Loucy (cell line): ENCODE measurements around the gene GNAQ.

ENCODE experiments used
- H2AFZ ChIP-seq: fragments of 200-600 bp; sonication (generic); 2 replicates; pipeline ENCODE4 v1.6.0; 2016; ENCODE audit warnings: antibody characterized with exemption, mild to moderate bottlenecking, low read length, moderate library complexity
- H3F3A ChIP-seq: fragments of 200-600 bp; 2 replicates; pipeline ENCODE4 v1.6.0; 2016; ENCODE audit warnings: antibody characterized with exemption, low read depth, mild to moderate bottlenecking
- H3K27me3 ChIP-seq: fragments of 200-600 bp; sonication (generic); 2 replicates; pipeline ENCODE4 v1.6.1; 2014; ENCODE audit warnings: low read length, mild to moderate bottlenecking; ENCODE audit not compliant: insufficient read depth, poor library complexity, severe bottlenecking
- H3K36me3 ChIP-seq: fragments of 200-600 bp; sonication (generic); 2 replicates; pipeline ENCODE4 v1.6.1; 2016; ENCODE audit warnings: low read length; ENCODE audit not compliant: insufficient read depth
- H3K4me1 ChIP-seq: fragments of 200-600 bp; sonication (generic); 2 replicates; pipeline ENCODE4 v1.5.1; 2014; ENCODE audit warnings: low read length, mild to moderate bottlenecking; ENCODE audit not compliant: insufficient read depth, poor library complexity, severe bottlenecking
- H3K4me2 ChIP-seq: fragments of 200-600 bp; sonication (generic); 2 replicates; pipeline ENCODE4 v1.6.0; 2014; ENCODE audit warnings: antibody characterized with exemption, low read length, low read depth, mild to moderate bottlenecking; ENCODE audit not compliant: poor library complexity, severe bottlenecking
- H3K4me3 ChIP-seq: fragments of 200-600 bp; sonication (generic); 2 replicates; pipeline ENCODE4 v1.5.1; 2014; ENCODE audit warnings: low read length, mild to moderate bottlenecking, mixed read lengths; ENCODE audit not compliant: poor library complexity, severe bottlenecking
- H3K79me2 ChIP-seq: fragments of 200-600 bp; sonication (generic); 2 replicates; pipeline ENCODE4 v1.6.1; 2014; ENCODE audit warnings: low read length; ENCODE audit not compliant: insufficient read depth
- H3K9ac ChIP-seq: fragments of 200-600 bp; sonication (generic); 2 replicates; pipeline ENCODE4 v1.6.0; 2014; ENCODE audit warnings: mild to moderate bottlenecking, low read depth, low read length, moderate library complexity; ENCODE audit not compliant: poor library complexity, severe bottlenecking
- H3K9me2 ChIP-seq: fragments of 200-600 bp; sonication (generic); replicated peaks from 2 replicates; pipeline ENCODE4 v1.6.1; 2016; ENCODE audit warnings: low read depth, low read length, mixed read lengths
- H3K9me3 ChIP-seq: fragments of 200-600 bp; sonication (generic); 2 replicates; pipeline ENCODE4 v1.6.1; 2014; ENCODE audit warnings: mild to moderate bottlenecking, antibody characterized with exemption, low read length, low read depth; ENCODE audit not compliant: insufficient read depth
- H4K20me1 ChIP-seq: fragments of 200-600 bp; sonication (generic); 2 replicates; pipeline ENCODE4 v1.6.0; 2014; ENCODE audit warnings: antibody characterized with exemption, low read length, mild to moderate bottlenecking; ENCODE audit not compliant: insufficient read depth, poor library complexity, severe bottlenecking
- EZH2phosphoT487 ChIP-seq: fragments of 200-600 bp; IDR thresholded peaks from 2 replicates; pipeline ENCODE4 v1.6.1; 2018; ENCODE audit warnings: antibody characterized with exemption, mild to moderate bottlenecking, moderate library complexity, borderline replicate concordance
- TF ChIP-seq, protein P1 (sequence below): fragments of 200-600 bp; sonication (generic); conservative IDR thresholded peaks from 2 replicates; pipeline ENCODE4 v1.5.1; 2014; ENCODE audit warnings: mild to moderate bottlenecking, antibody characterized with exemption, low read length

Gene GNAQ

GRCh38 chr9:77908293-77908692 is 123.3 kb downstream of the GNAQ start:
- Histone ChIP-seq H3K27me3 (no peaks in the 10 kb centered on the region), H3K4me2 (peak overlapping the region; percentile 80), H3K4me3 (peak overlapping the region; percentile 63), H3K79me2 (peaks cover 86% of the 10 kb centered on the region), H3K4me1 (peaks cover 88% of the 10 kb centered on the region), H3K9me2 (no peaks in the 10 kb centered on the region), H3K9ac (peak overlapping the region; percentile 84), H3K9me3 (no peaks in the 10 kb centered on the region), H4K20me1 (no peaks in the 10 kb centered on the region), H3F3A (peaks cover 29% of the 10 kb centered on the region), H3K36me3 (peaks cover 8% of the 10 kb centered on the region), H2AFZ (no peak overlapping the region)
- no peak for TF ChIP-seq EZH2phosphoT487
- TF ChIP-seq, protein P1, sequence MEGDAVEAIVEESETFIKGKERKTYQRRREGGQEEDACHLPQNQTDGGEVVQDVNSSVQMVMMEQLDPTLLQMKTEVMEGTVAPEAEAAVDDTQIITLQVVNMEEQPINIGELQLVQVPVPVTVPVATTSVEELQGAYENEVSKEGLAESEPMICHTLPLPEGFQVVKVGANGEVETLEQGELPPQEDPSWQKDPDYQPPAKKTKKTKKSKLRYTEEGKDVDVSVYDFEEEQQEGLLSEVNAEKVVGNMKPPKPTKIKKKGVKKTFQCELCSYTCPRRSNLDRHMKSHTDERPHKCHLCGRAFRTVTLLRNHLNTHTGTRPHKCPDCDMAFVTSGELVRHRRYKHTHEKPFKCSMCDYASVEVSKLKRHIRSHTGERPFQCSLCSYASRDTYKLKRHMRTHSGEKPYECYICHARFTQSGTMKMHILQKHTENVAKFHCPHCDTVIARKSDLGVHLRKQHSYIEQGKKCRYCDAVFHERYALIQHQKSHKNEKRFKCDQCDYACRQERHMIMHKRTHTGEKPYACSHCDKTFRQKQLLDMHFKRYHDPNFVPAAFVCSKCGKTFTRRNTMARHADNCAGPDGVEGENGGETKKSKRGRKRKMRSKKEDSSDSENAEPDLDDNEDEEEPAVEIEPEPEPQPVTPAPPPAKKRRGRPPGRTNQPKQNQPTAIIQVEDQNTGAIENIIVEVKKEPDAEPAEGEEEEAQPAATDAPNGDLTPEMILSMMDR: no peak

GRCh38 chr9:77907585-77907984 is 124.0 kb downstream of the GNAQ start:
- TF ChIP-seq EZH2phosphoT487: no peak
- TF ChIP-seq, protein P1: no peak
- Histone ChIP-seq H3K4me2 (peak overlapping the region; percentile 80), H3K9ac (peak overlapping the region; percentile 84), H3K27me3 (no peaks in the 10 kb centered on the region), H4K20me1 (no peaks in the 10 kb centered on the region), H3K4me3 (peak overlapping the region; percentile 63), H3K79me2 (peaks cover 86% of the 10 kb centered on the region), H2AFZ (no peak overlapping the region), H3K36me3 (peaks cover 8% of the 10 kb centered on the region), H3K4me1 (peaks cover 90% of the 10 kb centered on the region), H3K9me3 (no peaks in the 10 kb centered on the region), H3F3A (peaks cover 29% of the 10 kb centered on the region), H3K9me2 (no peaks in the 10 kb centered on the region)

- H3K27me3 ChIP-seq: no peaks in the 10 kb centered on the region
- peaks cover 86% of the 10 kb centered on the region for H3K79me2 ChIP-seq
- TF ChIP-seq EZH2phosphoT487: no peak
- TF ChIP-seq, protein P1: no peak
- H3F3A ChIP-seq: peaks cover 29% of the 10 kb centered on the region
- no peaks in the 10 kb centered on the region for H3K9me2 ChIP-seq
- H4K20me1 ChIP-seq: no peaks in the 10 kb centered on the region
- peak overlapping the region; percentile 84 for H3K9ac ChIP-seq
- no peaks in the 10 kb centered on the region for H3K9me3 ChIP-seq
- peak overlapping the region; percentile 80 for H3K4me2 ChIP-seq
- peak overlapping the region; percentile 63 for H3K4me3 ChIP-seq
- H3K36me3 ChIP-seq: peaks cover 8% of the 10 kb centered on the region
- no peak overlapping the region for H2AFZ ChIP-seq
- H3K4me1 ChIP-seq: peaks cover 90% of the 10 kb centered on the region
Measured at GRCh38 chr9:77906991-77907390, 124.6 kb downstream of the GNAQ start.
